Measurements from ENCODE around the gene RNF44.

The RNF44 gene

DNA sequence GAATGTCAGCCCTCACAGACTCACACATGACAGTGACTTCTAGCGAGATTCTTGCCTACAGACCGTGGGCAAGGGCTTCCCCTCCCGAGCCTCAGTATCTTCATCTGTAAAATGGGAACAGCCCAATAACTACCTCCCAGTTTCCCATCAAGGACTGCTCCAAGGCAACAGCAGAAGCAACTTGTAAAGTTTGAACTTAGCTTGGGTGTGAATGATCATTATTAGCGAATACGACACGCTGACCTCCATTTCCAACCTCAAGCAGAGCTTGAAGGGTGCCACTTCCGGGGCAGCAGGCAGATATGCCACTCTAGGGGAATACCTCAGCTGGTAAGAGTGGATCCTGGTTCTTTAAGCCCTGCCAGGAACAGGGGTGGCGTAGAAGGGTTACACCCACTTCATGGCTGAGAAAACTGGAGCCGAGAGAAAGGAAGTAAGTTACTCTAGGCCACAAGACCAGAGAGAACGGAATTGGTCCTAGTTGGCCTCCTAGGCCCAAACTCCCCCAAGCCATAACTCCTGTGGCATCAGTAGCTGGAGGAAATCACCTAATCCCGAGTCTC, 2.0 kb downstream of the RNF44 start:
- TF ChIP-seq, protein P1, sequence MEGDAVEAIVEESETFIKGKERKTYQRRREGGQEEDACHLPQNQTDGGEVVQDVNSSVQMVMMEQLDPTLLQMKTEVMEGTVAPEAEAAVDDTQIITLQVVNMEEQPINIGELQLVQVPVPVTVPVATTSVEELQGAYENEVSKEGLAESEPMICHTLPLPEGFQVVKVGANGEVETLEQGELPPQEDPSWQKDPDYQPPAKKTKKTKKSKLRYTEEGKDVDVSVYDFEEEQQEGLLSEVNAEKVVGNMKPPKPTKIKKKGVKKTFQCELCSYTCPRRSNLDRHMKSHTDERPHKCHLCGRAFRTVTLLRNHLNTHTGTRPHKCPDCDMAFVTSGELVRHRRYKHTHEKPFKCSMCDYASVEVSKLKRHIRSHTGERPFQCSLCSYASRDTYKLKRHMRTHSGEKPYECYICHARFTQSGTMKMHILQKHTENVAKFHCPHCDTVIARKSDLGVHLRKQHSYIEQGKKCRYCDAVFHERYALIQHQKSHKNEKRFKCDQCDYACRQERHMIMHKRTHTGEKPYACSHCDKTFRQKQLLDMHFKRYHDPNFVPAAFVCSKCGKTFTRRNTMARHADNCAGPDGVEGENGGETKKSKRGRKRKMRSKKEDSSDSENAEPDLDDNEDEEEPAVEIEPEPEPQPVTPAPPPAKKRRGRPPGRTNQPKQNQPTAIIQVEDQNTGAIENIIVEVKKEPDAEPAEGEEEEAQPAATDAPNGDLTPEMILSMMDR (IDR thresholded peaks at IDR 0.05; ENCODE audit: extremely low read depth, missing control alignments) = no peak
- DNase-seq (ENCODE audit: low spot score) = peak; percentile 45

DNA sequence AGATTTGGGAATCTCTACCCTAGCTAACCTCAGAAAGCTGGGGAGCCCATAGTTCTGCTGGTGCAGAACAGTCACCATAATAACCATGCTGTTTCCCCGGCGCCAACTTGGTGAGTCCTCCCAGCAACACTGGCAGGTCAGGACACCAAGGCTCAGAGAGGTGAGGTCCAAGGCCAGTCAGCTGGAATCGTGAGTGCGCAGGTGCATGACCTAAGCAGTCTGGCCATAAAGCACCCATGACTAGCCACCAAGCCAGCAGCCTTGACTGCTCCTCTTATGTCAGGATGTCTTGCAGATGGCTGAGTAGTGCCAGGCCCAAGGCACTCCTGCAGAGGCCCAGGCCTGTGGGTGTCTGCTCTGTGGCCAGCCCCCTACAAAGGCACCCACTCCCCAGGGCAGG, 2.6 kb downstream of the RNF44 start:
- TF ChIP-seq, protein P1 (IDR thresholded peaks at IDR 0.05; ENCODE audit: extremely low read depth, missing control alignments) = no peak
- peak; percentile 39 for DNase-seq (ENCODE audit: low spot score)

DNA sequence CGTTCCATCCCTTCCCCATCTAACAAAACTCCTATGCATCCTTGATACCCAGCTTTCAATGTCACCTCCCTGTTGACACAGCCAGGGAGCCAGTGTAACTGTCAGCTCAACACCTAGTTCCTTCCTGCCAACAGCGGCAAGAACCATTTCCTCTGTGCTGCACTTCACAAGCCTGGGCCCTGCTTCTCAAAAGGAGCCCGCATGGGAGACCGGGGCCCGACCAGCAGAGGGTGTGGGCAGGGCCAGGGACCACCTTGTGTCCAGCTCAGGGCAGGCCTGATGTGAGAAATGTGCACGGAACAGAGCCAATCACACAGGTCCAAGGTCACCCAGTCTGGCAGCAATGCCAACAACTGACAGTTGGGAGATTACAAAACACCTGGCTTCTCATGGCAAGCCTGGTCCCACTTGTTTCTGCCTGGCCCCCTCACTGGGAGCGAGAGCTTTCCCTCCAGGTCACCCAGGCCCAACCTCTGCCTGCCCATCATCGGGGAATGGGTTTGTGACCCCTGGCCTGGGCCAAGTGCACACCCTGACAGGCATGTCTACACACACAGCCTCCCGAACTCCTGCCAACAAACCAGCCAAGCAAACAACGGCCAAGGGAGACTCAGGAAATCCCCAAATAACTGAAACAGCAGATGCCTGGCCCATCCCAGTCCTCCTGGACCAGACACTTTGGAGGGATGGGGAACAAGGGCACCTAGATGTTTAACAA, 3.1 kb downstream of the RNF44 start:
- TF ChIP-seq, protein P1 (IDR thresholded peaks at IDR 0.05; ENCODE audit: extremely low read depth, missing control alignments) = no peak
- DNase-seq (ENCODE audit: low spot score) = peak; percentile 64

DNA sequence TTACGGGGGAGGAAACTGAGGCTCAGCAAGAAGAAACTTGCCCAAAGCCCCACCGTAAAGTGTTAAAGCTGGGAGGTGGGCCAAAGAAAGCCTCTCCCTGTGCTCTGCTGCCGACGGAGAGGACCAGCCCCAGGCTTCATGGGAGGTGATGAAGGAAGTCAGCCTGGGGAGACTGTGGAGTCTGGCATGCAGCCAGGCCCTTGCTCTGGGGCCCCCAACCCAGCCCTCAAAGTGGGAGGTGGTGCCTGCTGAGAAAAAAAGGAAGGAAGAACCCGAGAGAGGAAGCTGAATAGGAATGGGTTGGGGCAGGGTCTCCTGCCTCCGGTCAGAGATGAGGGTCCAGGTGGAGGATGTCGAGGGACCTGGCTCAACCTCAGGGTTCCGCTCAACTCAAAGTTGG, 3.8 kb downstream of the RNF44 start:
- TF ChIP-seq, protein P1 (IDR thresholded peaks at IDR 0.05; ENCODE audit: extremely low read depth, missing control alignments) = no peak
- no peak for DNase-seq (ENCODE audit: low spot score)

DNA sequence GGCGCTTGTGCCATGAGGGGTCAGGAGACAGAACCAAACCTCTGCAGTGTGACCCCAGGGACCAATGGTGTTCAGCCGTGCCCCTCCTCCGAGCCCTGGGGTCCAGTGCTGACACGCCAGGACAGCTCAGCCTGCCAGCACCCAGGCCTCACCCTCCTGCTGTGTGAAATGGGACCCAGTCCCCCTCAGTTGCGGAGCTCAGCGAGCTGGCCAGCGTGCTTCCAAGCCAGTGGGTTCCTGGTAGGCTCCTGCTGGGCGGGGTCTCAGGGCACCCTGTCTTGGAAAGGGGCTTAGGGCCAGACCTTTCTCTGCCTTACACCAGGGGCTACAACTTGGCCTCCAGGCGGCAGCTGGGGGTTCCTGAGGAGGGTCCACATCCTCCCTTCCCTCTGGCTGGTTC, 4.4 kb downstream of the RNF44 start:
- TF ChIP-seq, protein P1 (IDR thresholded peaks at IDR 0.05; ENCODE audit: extremely low read depth, missing control alignments) = no peak
- no peak for DNase-seq (ENCODE audit: low spot score)

DNA sequence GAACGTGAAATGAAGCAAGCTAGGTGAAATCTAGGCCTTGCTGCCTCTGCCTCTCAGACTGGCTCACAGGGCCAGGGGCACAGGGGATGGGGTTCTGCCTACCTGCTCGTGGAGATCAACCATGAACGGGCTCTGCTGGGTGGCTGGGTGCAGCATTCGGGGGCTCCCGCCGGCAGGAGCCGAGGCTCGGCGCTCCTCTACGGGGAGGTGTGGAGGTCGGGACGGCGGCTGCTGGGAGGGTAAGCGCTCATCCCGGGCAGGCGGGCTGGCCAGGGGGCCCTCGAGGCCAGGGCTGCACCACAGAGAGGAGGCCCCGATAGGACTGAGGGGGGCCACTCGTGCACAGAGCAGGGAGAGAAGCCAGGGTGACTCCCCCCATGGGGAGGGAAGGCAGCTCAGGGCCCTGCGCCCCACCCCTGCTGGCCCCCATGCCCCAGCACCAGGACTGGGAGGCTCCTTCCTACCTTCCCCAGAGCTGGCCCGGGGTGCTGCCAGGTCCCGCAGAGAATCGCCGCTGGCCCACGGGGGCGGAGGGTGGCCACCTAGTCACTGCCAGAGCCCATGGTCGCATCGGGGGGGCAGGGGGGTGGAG, 5.2 kb downstream of the RNF44 start:
- DNase-seq (ENCODE audit: low spot score) = no peak
- TF ChIP-seq, protein P1 (IDR thresholded peaks at IDR 0.05; ENCODE audit: extremely low read depth, missing control alignments) = no peak

All from GM20000 (cell line).